GM19043 (cell line): ENCODE results near the gene GNG7.
"Not testable (repeated sequence)": the region's sequence is repeated elsewhere in the genome, so short reads cannot be mapped to it uniquely, and the experiment has no call there.

Source experiments
- ATAC-seq: cut with Tn5 transposase; IDR thresholded peaks from one replicate; pipeline ENCODE4 v1.9.1; 2021; ENCODE audit warnings: low read depth; ENCODE audit not compliant: unreplicated experiment

GNG7 gene

GRCh38 chr19:2679439-2679838 is 23.1 kb downstream of the GNG7 start:
- ATAC-seq, result no peak

- not testable (repeated sequence) for ATAC-seq
Observed at GRCh38 chr19:2678948-2679347, 23.5 kb downstream of the GNG7 start.

GRCh38 chr19:2678044-2678671 is 24.3 kb downstream of the GNG7 start:
- no peak for ATAC-seq

GRCh38 chr19:2676823-2677222 is 25.7 kb downstream of the GNG7 start:
- no peak for ATAC-seq

- no peak for ATAC-seq
Observed at GRCh38 chr19:2675892-2676291, 26.6 kb downstream of the GNG7 start.

- no peak for ATAC-seq
Observed at GRCh38 chr19:2670217-2670616, 32.3 kb downstream of the GNG7 start.

- no peak for ATAC-seq
Observed at GRCh38 chr19:2668175-2668763, 34.2 kb downstream of the GNG7 start.

GRCh38 chr19:2667349-2667748 is 35.1 kb downstream of the GNG7 start:
- ATAC-seq, result not testable (repeated sequence)

- ATAC-seq, result no peak
Observed at GRCh38 chr19:2666344-2666994, 36.0 kb downstream of the GNG7 start.

- ATAC-seq, result no peak
Observed at GRCh38 chr19:2665103-2665502, 37.4 kb downstream of the GNG7 start.

- no peak for ATAC-seq
Observed at GRCh38 chr19:2663920-2664571, 38.4 kb downstream of the GNG7 start.

- no peak for ATAC-seq
Observed at GRCh38 chr19:2661615-2662014, 40.9 kb downstream of the GNG7 start.

GRCh38 chr19:2659856-2660432 is 42.5 kb downstream of the GNG7 start:
- no peak for ATAC-seq

GRCh38 chr19:2656533-2656932 is 46.0 kb downstream of the GNG7 start:
- ATAC-seq, result no peak

- ATAC-seq, result no peak
Observed at GRCh38 chr19:2653710-2654707, 48.5 kb downstream of the GNG7 start.

GRCh38 chr19:2653218-2653617 is 49.3 kb downstream of the GNG7 start:
- no peak for ATAC-seq

GRCh38 chr19:2652504-2653099 is 49.9 kb downstream of the GNG7 start:
- ATAC-seq, result no peak

- ATAC-seq, result not testable (repeated sequence)
Observed at GRCh38 chr19:2651002-2651733, 51.3 kb downstream of the GNG7 start.

- no peak for ATAC-seq
Observed at GRCh38 chr19:2650515-2650914, 52.0 kb downstream of the GNG7 start.
